HFF-Myc (cell line): ENCODE measurements around the gene PRKG1.
A peak's percentile ranks its signal among the peaks of the same experiment; 100 is the strongest.
"Not testable (repeated sequence)": the region's sequence is repeated elsewhere in the genome, so short reads cannot be mapped to it uniquely, and the experiment has no call there.

Experiments used
- DNase-seq: peaks from one replicate; pipeline ENCODE4 v3.0.0-alpha.2; 2011; ENCODE audit warnings: low read depth; ENCODE audit errors: extremely low read depth
- H3K4me3 ChIP-seq: replicated peaks from 2 replicates; pipeline ENCODE4 v1.5.1; 2011; ENCODE audit warnings: low read depth, mild to moderate bottlenecking, control low read depth, low read length
- CTCF ChIP-seq: IDR thresholded peaks from 2 replicates; pipeline ENCODE4 v1.5.1; 2012; ENCODE audit warnings: mild to moderate bottlenecking, low read depth, low read length, control low read depth; ENCODE audit errors: missing control alignments

Gene PRKG1

DNA sequence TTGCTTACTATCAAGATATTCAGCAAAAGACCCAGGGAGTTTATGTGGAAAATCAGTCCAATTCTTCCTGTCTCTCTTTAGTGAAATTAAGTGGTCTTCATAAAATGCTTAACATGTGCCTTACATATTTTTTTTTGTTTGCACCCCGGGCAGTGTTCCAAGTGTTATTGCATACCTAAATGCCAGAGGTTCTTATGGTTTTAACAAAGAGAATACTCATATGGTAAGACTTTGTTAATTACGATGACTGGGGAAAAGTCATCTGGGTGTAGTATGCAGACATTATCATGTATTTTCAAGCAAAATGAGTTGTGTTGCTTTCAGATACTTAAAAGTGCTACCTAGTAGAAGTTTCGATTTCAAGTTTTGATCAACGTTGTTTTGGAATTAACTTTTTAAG, 82.6 kb downstream of the PRKG1 start:
- no peak for TF ChIP-seq CTCF
- no peak overlapping the region for H3K4me3 ChIP-seq
- peak; percentile 69 for DNase-seq

- no peak overlapping the region for H3K4me3 ChIP-seq
- no peak for DNase-seq
- TF ChIP-seq CTCF = no peak
Observed at GRCh38 chr10:51158832-51159231, 84.5 kb downstream of the PRKG1 start.

- H3K4me3 ChIP-seq = no peak overlapping the region
- no peak for TF ChIP-seq CTCF
- no peak for DNase-seq
Observed at GRCh38 chr10:51159841-51160240, 85.6 kb downstream of the PRKG1 start.

DNA sequence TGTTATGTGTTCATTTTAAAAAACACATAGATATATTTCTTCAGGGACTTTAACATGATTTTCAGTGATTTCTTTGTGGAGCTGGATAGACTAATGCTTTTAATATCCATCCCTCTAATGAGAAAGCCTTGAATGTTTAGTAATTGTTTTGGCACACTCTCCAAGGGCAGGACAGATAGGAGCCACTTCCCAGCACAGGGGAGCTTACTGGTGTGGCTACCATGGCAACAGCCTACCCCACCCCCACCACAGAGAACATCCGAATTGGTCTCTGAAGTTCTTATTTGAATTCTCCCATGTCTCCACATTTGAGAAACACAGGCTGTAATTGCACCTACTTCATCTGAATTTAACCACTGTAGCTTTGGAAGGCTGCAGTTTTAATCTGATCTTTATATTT, 87.7 kb downstream of the PRKG1 start:
- TF ChIP-seq CTCF = no peak
- no peak for DNase-seq
- H3K4me3 ChIP-seq = no peak overlapping the region

DNA sequence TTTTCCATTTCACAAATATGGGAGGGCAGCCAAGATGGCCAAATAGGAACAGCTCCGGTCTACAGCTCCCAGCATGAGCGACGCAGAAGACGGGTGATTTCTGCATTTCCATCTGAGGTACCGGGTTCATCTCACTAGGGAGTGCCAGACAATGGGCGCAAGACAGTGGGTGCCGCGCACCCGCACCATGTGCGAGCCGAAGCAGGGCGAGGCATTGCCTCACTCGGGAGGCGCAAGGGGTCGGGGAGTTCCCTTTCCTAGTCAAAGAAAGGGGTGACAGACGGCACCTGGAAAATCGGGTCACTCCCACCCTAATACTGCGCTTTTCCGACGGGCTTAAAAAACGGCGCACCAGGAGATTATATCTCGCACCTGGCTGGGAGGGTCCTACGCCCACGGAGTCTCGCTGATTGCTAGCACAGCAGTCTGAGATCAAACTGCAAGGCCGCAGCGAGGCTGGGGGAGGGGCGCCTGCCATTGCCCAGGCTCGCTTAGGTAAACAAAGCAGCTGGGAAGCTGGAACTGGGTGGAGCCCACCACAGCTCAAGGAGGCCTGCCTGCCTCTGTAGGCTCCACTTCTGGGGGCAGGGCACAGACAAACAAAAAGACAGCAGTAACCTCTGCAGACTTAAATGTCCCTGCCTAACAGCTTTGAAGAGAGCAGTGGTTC, 89.2 kb downstream of the PRKG1 start:
- H3K4me3 ChIP-seq, DNase-seq: not testable (repeated sequence)

- no peak for DNase-seq
- no peak overlapping the region for H3K4me3 ChIP-seq
- no peak for TF ChIP-seq CTCF
Observed at GRCh38 chr10:51168086-51168815, 94.0 kb downstream of the PRKG1 start.

DNA sequence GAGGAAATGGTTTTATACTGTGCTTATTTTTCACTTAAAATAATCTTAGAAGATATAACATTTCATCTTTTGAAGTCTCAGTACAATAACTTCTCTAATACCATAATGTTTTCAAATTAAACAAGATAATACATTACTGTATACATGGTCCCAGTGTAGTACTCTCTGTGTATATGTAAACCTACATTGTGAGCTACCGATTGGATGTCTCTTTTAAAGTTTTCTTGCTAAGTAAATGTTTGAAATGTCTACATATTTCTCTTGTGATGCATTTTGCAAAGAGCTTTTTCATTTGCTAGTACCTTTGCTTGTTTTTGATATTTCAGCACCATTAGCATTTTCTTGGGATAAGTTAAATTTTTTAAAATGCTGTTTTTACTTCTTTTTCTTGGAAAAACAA, 94.8 kb downstream of the PRKG1 start:
- no peak for DNase-seq
- TF ChIP-seq CTCF = no peak
- H3K4me3 ChIP-seq = no peak overlapping the region
